HCT116 (cell line): Measurements from ENCODE around the gene RBM11. TPM values are rescaled to one million over a fixed set of nuclear protein-coding genes. Genes with fewer than 3 reads are reported as not detected.

Experiments used
- ATAC-seq: fragments of 200-7000 bp; cut with Tn5 transposase; 2 replicates; pipeline ENCODE4 v1.9.1; 2020; ENCODE audit warnings: mild to moderate bottlenecking, moderate library complexity
- BruUV-seq: library from RNA; stranded (reverse); fragments of 400-500 nt; replicated peaks from 2 replicates; lab custom pipeline; 2021; lab: Mats Ljungman, UMichigan
- CTCF ChIA-PET: fragments of 300-600 bp; sonication (Branson Sonifier 250); formaldehyde crosslinking; loops from one replicate; lab custom pipeline; 2021; ENCODE audit warnings: antibody characterized with exemption; lab: Charles Lee
- POLR2A ChIA-PET: fragments of 300-600, 350-600 bp; sonication (Branson Sonifier 250); formaldehyde crosslinking; loops from one replicate; lab custom pipeline; 2021; ENCODE audit warnings: antibody characterized with exemption; lab: Charles Lee
- RAD21 ChIA-PET, 2 experiments: fragments of 300-600 bp; sonication (Branson Sonifier 250); formaldehyde crosslinking; loops; one replicate each; lab custom pipeline; 2023; ENCODE audit warnings: low total read pairs in 2 of 2; ENCODE audit not compliant: uncharacterized antibody in 2 of 2, unreplicated experiment in 2 of 2, low non-redundant PET in 1 of 2; lab: Charles Lee
- DNase-seq: peaks from one replicate; pipeline ENCODE4 v3.0.0-alpha.2; 2010; ENCODE audit warnings: low read depth, low spot score
- H2AFZ ChIP-seq: fragments of 200-600 bp; shearing (Covaris generic), sonication (generic); 2 replicates; pipeline ENCODE4 v1.6.1; 2017; ENCODE audit warnings: low read depth, mixed run types, mixed read lengths, antibody characterized with exemption, low read length; ENCODE audit not compliant: poor library complexity, severe bottlenecking
- H3K27ac ChIP-seq: 2 replicates; pipeline ENCODE4 v1.5.1; 2012; ENCODE audit warnings: low read depth, low read length
- H3K27me3 ChIP-seq: fragments of 200-600 bp; sonication (generic); 2 replicates; pipeline ENCODE4 v1.6.1; 2016; ENCODE audit warnings: mixed run types, low read length, mixed read lengths; ENCODE audit not compliant: insufficient read depth
- H3K36me3 ChIP-seq, 2 experiments: fragments of 200-500 bp in 1 of 2; fragments of 200-600 bp in 1 of 2; sonication (Bioruptor generic) in 1 of 2; sonication (generic) in 1 of 2; 2 replicates each; pipeline versions ENCODE4 v1.5.1 to v1.6.1; 2014 to 2016; ENCODE audit warnings: low read length in 2 of 2, inconsistent platforms in 1 of 2, mixed read lengths in 1 of 2, mixed run types in 1 of 2; ENCODE audit not compliant: insufficient read depth in 2 of 2, control insufficient read depth in 1 of 2
- H3K4me1 ChIP-seq, 2 experiments: fragments of 200-600 bp in 1 of 2; sonication (generic) in 1 of 2; 2 replicates each; pipeline versions ENCODE4 v1.5.1 to v1.6.1; 2012 to 2017; ENCODE audit warnings: low read length in 2 of 2, inconsistent platforms in 1 of 2, mild to moderate bottlenecking in 1 of 2, mixed read lengths in 1 of 2, mixed run types in 1 of 2, moderate library complexity in 1 of 2; ENCODE audit not compliant: insufficient read depth in 2 of 2, control insufficient read depth in 1 of 2
- H3K4me2 ChIP-seq: fragments of 200-600 bp; sonication (generic); 2 replicates; pipeline ENCODE4 v1.6.1; 2017; ENCODE audit warnings: mixed run types, low read length, mixed read lengths
- H3K4me3 ChIP-seq, 2 experiments: fragments of 200-600 bp in 1 of 2; sonication (generic) in 1 of 2; replicated peaks in 1 of 2; 2 replicates each; pipeline ENCODE4 v1.5.1; 2011 to 2016; ENCODE audit warnings: low read length in 2 of 2, control low read depth in 1 of 2, low read depth in 1 of 2, mild to moderate bottlenecking in 1 of 2, mixed read lengths in 1 of 2, mixed run types in 1 of 2
- H3K79me2 ChIP-seq: fragments of 200-600 bp; sonication (generic); 2 replicates; pipeline ENCODE4 v1.6.1; 2017; ENCODE audit warnings: mild to moderate bottlenecking, mixed run types, low read length, moderate library complexity, mixed read lengths; ENCODE audit not compliant: insufficient read depth
- H3K9ac ChIP-seq: fragments of 200-600 bp; sonication (generic); 2 replicates; pipeline ENCODE4 v1.6.1; 2016; ENCODE audit warnings: low read length, mixed read lengths
- H3K9me2 ChIP-seq: fragments of 200-600 bp; sonication (generic), shearing (Covaris generic); 2 replicates; pipeline ENCODE4 v1.6.1; 2017; ENCODE audit warnings: mixed run types, mild to moderate bottlenecking, moderate library complexity; ENCODE audit not compliant: insufficient read depth
- H3K9me3 ChIP-seq, 2 experiments: fragments of 200-500 bp in 1 of 2; fragments of 200-600 bp in 1 of 2; sonication (Bioruptor generic) in 1 of 2; sonication (generic) in 1 of 2; 2 replicates each; pipeline ENCODE4 v1.6.1; 2014 to 2017; ENCODE audit warnings: low read length in 2 of 2, mixed read lengths in 2 of 2, inconsistent platforms in 1 of 2, low read depth in 1 of 2, mild to moderate bottlenecking in 1 of 2, mixed run types in 1 of 2, moderate library complexity in 1 of 2; ENCODE audit not compliant: control insufficient read depth in 1 of 2, insufficient read depth in 1 of 2
- H4K20me1 ChIP-seq: fragments of 200-600 bp; sonication (generic), shearing (Covaris generic); 2 replicates; pipeline ENCODE4 v1.6.1; 2017; ENCODE audit warnings: mixed run types, mild to moderate bottlenecking, moderate library complexity; ENCODE audit not compliant: insufficient read depth
- ATF3 ChIP-seq: IDR thresholded peaks from 2 replicates; pipeline ENCODE4 v1.6.1; 2012
- CBX3 ChIP-seq: IDR thresholded peaks from 2 replicates; pipeline ENCODE4 v1.6.1; 2012; ENCODE audit warnings: low read depth
- CTCF ChIP-seq, 3 experiments: fragments of 200-600 bp in 1 of 3; sonication (generic) in 1 of 3; IDR thresholded peaks in 2 of 3; conservative IDR thresholded peaks in 1 of 3; 2 replicates each; pipeline ENCODE4 v1.5.1; 2012 to 2017; ENCODE audit warnings: low read depth in 2 of 3, low read length in 2 of 3, antibody characterized with exemption in 1 of 3, borderline replicate concordance in 1 of 3, control low read depth in 1 of 3, mild to moderate bottlenecking in 1 of 3, mixed read lengths in 1 of 3, mixed run types in 1 of 3, moderate library complexity in 1 of 3; ENCODE audit not compliant: insufficient read depth in 1 of 3
- EGR1 ChIP-seq: IDR thresholded peaks from 2 replicates; pipeline ENCODE4 v1.6.1; 2012; ENCODE audit warnings: low read depth
- FOSL1 ChIP-seq: IDR thresholded peaks from 2 replicates; pipeline ENCODE4 v1.6.1; 2012; ENCODE audit warnings: low read depth
- MAX ChIP-seq: IDR thresholded peaks from 2 replicates; pipeline ENCODE4 v1.6.1; 2012
- SP1 ChIP-seq: IDR thresholded peaks from 2 replicates; pipeline ENCODE4 v1.6.1; 2012; ENCODE audit warnings: low read depth
- SRF ChIP-seq: IDR thresholded peaks from 2 replicates; pipeline ENCODE4 v1.6.1; 2012; ENCODE audit warnings: low read depth
- YY1 ChIP-seq: IDR thresholded peaks from 2 replicates; pipeline ENCODE4 v1.6.1; 2011; ENCODE audit warnings: low read length, low read depth, moderate library complexity, mild to moderate bottlenecking; ENCODE audit not compliant: insufficient replicate concordance; ENCODE audit errors: extremely low read depth
- ZBTB33 ChIP-seq: IDR thresholded peaks from 2 replicates; pipeline ENCODE4 v1.6.1; 2011; ENCODE audit warnings: mild to moderate bottlenecking, low read length, moderate library complexity; ENCODE audit not compliant: insufficient replicate concordance; ENCODE audit errors: extremely low read depth
- ZNF274 ChIP-seq: fragments of 200-500 bp; sonication (Bioruptor generic); IDR thresholded peaks from 2 replicates; pipeline ENCODE4 v1.6.1; 2014; ENCODE audit warnings: mild to moderate bottlenecking, low read depth, low read length, inconsistent platforms
- intact Hi-C: fragments of 100-400 bp; cut with micrococcal nuclease; formaldehyde crosslinking; loops from 2 replicates; pipeline ENCODE4 v1.10.0; 2022
- total RNA-seq: library from RNA; stranded (reverse); gene quantifications from one replicate; pipeline ENCODE4 v1.2.1, GENCODE V29; 2021; ENCODE audit not compliant: unreplicated experiment

Gene RBM11
- total RNA-seq, 1 experiment from 2014 or later = not detected

GRCh38 chr21:14267076-14267475 lies 51.1 kb downstream of the RBM11 start:
- TF ChIP-seq ZNF274 = no peak
- no peak for TF ChIP-seq CTCF (IDR thresholded peaks at IDR 0.05 in 2 of 3, conservative IDR thresholded peaks at IDR 0.05 in 1 of 3; ENCODE audit: borderline replicate concordance in 1 of 3, insufficient read depth in 1 of 3, low read depth in 2 of 3, low read length in 2 of 3)
- TF ChIP-seq SP1 = no peak
- TF ChIP-seq SRF = no peak
- no peak for TF ChIP-seq MAX
- no peak for TF ChIP-seq CBX3
- TF ChIP-seq ATF3 = no peak
- no peak for TF ChIP-seq YY1
- TF ChIP-seq FOSL1 = no peak
- no peak for TF ChIP-seq EGR1
- TF ChIP-seq ZBTB33 = no peak
- no peak overlapping the region for H2AFZ ChIP-seq
- CTCF ChIA-PET = no interaction called here
- no peak overlapping the region for H3K4me2 ChIP-seq
- no peak overlapping the region for H3K9ac ChIP-seq
- no TSS peak for BruUV-seq
- H3K4me3 ChIP-seq = no peak overlapping the region
- H3K9me2 ChIP-seq = no peaks in the 10 kb centered on the region
- no peaks in the 10 kb centered on the region for H3K36me3 ChIP-seq
- H3K27me3 ChIP-seq = no peaks in the 10 kb centered on the region
- RAD21 ChIA-PET = no interaction called here
- DNase-seq (no peak), ATAC-seq (no peak)
- no peaks in the 10 kb centered on the region for H3K79me2 ChIP-seq
- no peaks in the 10 kb centered on the region for H3K4me1 ChIP-seq
- H4K20me1 ChIP-seq = no peaks in the 10 kb centered on the region
- intact Hi-C loops = no loop called here
- peaks cover 0 to 5% of the 10 kb centered on the region in 2 experiments; a peak in 1 of 4 replicates for H3K9me3 ChIP-seq
- no peak overlapping the region for H3K27ac ChIP-seq
- POLR2A ChIA-PET = no interaction called here
